Colonic mucosa (tissue), 4 donors: ENCODE results near the gene THSD7B. TPM values are rescaled to one million over a fixed set of nuclear protein-coding genes. Genes with fewer than 3 reads are reported as not detected.

Experiments used
- DNase-seq: peaks from one replicate; pipeline ENCODE4 v3.0.0-alpha.2; 2020
- H3K27ac ChIP-seq: fragments of 200-600 bp; one replicate; pipeline ENCODE4 v1.8.0; 2021
- H3K27me3 ChIP-seq: fragments of 200-600 bp; one replicate; pipeline ENCODE4 v1.8.0; 2021
- H3K36me3 ChIP-seq: fragments of 200-600 bp; one replicate; pipeline ENCODE4 v1.8.0; 2021
- H3K4me1 ChIP-seq: fragments of 200-600 bp; one replicate; pipeline ENCODE4 v1.8.0; 2021; ENCODE audit warnings: mild to moderate bottlenecking
- H3K4me3 ChIP-seq: fragments of 200-600 bp; one replicate; pipeline ENCODE4 v1.8.0; 2021
- H3K9ac ChIP-seq, 2 donors: one replicate each; pipeline ENCODE4 v1.7.0; 2013; ENCODE audit warnings: control low read depth in 2 of 2, low read depth in 2 of 2, low read length in 2 of 2
- H3K9me3 ChIP-seq: fragments of 200-600 bp; one replicate; pipeline ENCODE4 v1.8.0; 2021
- intact Hi-C: fragments of 100-400 bp; cut with DNase I; formaldehyde crosslinking; loops from one replicate; pipeline ENCODE4 v1.14.1; 2022
- total RNA-seq, 2 donors: library from RNA; stranded (reverse); fragmentation: NEBNext Ultra II Directional in 1 of 2; extraction: Animal tissue kit (Norgen Biotek cat#: 25700) in 1 of 2; gene quantifications; one replicate each; pipeline ENCODE4 v1.2.1, GENCODE V29; 2021
- TF ChIP-seq, protein P1 (sequence below): fragments of 200-600 bp; IDR thresholded peaks from one replicate; pipeline ENCODE4 v1.8.0; 2022; ENCODE audit warnings: antibody characterized with exemption, mild to moderate bottlenecking
- donor health status: healthy.
- donor health status: DM: no; HTN: no; CAD: no.
- donor health status: DM: no; HTN: no; CAD: no.

The THSD7B gene
- total RNA-seq, 2 donors from 2014 or later: 0.05 to 0.29 TPM

GRCh38 chr2:137672989-137673552 lies 907.7 kb downstream of the THSD7B start:
- H3K27ac ChIP-seq: no peak overlapping the region

GRCh38 chr2:137674991-137675390 lies 909.6 kb downstream of the THSD7B start:
- DNase-seq: no peak
- no peaks in the 10 kb centered on the region for H3K4me1 ChIP-seq
- no peaks in the 10 kb centered on the region for H3K9me3 ChIP-seq
- no peak overlapping the region for H3K9ac ChIP-seq
- TF ChIP-seq, protein P1, sequence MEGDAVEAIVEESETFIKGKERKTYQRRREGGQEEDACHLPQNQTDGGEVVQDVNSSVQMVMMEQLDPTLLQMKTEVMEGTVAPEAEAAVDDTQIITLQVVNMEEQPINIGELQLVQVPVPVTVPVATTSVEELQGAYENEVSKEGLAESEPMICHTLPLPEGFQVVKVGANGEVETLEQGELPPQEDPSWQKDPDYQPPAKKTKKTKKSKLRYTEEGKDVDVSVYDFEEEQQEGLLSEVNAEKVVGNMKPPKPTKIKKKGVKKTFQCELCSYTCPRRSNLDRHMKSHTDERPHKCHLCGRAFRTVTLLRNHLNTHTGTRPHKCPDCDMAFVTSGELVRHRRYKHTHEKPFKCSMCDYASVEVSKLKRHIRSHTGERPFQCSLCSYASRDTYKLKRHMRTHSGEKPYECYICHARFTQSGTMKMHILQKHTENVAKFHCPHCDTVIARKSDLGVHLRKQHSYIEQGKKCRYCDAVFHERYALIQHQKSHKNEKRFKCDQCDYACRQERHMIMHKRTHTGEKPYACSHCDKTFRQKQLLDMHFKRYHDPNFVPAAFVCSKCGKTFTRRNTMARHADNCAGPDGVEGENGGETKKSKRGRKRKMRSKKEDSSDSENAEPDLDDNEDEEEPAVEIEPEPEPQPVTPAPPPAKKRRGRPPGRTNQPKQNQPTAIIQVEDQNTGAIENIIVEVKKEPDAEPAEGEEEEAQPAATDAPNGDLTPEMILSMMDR: no peak
- H3K27me3 ChIP-seq: no peaks in the 10 kb centered on the region
- intact Hi-C loops: no loop called here
- H3K27ac ChIP-seq: no peak overlapping the region
- H3K36me3 ChIP-seq: no peaks in the 10 kb centered on the region
- H3K4me3 ChIP-seq: no peak overlapping the region

More at GRCh38 chr2:137672989-137673552, 907.7 kb downstream of the THSD7B start:
- Histone ChIP-seq H3K9me3 (no peaks in the 10 kb centered on the region), H3K27me3 (no peaks in the 10 kb centered on the region), H3K9ac (no peak overlapping the region), H3K4me3 (no peak overlapping the region), H3K36me3 (no peaks in the 10 kb centered on the region), H3K4me1 (no peaks in the 10 kb centered on the region)
- intact Hi-C loops: no loop called here
- TF ChIP-seq, protein P1: no peak
- no peak for DNase-seq

- TF ChIP-seq, protein P1: no peak
- Histone ChIP-seq H3K9ac (no peak overlapping the region), H3K27ac (no peak overlapping the region), H3K4me3 (no peak overlapping the region), H3K9me3 (no peaks in the 10 kb centered on the region), H3K27me3 (no peaks in the 10 kb centered on the region), H3K36me3 (no peaks in the 10 kb centered on the region), H3K4me1 (no peaks in the 10 kb centered on the region)
- no peak for DNase-seq
- intact Hi-C loops: no loop called here
These were observed 910.4 kb downstream of the THSD7B start for GRCh38 chr2:137675584-137676327.

GRCh38 chr2:137676346-137676745 lies 911.0 kb downstream of the THSD7B start:
- no peak overlapping the region for H3K27ac ChIP-seq
- H3K9ac ChIP-seq: no peak overlapping the region
- H3K36me3 ChIP-seq: no peaks in the 10 kb centered on the region
- H3K4me3 ChIP-seq: no peak overlapping the region
- intact Hi-C loops: no loop called here
- no peaks in the 10 kb centered on the region for H3K4me1 ChIP-seq
- TF ChIP-seq, protein P1: no peak
- no peaks in the 10 kb centered on the region for H3K9me3 ChIP-seq
- no peaks in the 10 kb centered on the region for H3K27me3 ChIP-seq
- no peak for DNase-seq

GRCh38 chr2:137677466-137677865 lies 912.1 kb downstream of the THSD7B start:
- Histone ChIP-seq H3K4me1 (no peaks in the 10 kb centered on the region), H3K9ac (no peak overlapping the region), H3K4me3 (no peak overlapping the region), H3K27ac (no peak overlapping the region), H3K9me3 (no peaks in the 10 kb centered on the region), H3K36me3 (no peaks in the 10 kb centered on the region), H3K27me3 (no peaks in the 10 kb centered on the region)
- intact Hi-C loops: no loop called here
- TF ChIP-seq, protein P1: no peak
- no peak for DNase-seq
